ENCODE results near the gene SLX4.

DNA sequence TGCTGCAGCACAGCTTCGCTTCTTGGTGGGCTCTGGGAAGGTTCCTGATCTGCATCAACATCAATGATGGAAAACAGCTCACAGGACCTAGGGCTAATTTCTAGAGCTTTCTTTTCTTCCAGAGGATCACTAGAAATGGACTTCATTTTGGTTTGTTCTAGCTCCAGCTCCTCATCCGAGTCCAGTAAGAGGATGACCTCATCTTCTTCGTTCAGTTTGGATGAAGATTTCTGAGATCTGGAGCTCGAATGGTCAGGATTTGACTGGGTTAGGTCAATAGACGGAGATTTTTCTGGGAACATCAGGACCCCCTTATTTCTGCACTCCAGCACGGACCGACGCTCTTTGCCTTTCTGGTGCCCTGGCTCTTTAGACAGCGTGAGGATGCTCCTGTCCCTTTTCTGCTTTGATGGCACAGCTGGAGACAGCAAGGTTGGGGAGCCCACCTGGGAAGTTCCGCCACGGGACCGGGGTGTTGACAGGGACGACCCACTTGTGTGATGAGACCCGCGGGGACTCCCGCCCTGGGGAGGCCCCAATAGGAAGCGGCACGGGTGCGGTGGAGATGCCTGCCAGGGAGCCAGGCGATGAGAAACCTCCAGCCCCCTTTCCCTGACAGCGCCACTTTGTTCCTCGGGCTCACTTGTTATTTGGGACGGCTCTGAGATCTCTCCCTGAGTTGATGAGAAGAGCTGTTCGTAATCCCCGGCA is 21.3 kb downstream of the SLX4 start:
- TF ChIP-seq CTCF (IDR thresholded peaks at IDR 0.05) (no peak), POLR2A (IDR thresholded peaks at IDR 0.05) (no peak), POLR2AphosphoS5 (IDR thresholded peaks at IDR 0.05) (no peak), EP300 (IDR thresholded peaks at IDR 0.05) (no peak)

All from gastroesophageal sphincter (tissue), 3 donors.